Panc1 (cell line): ENCODE results near the gene ZC3H13. TPM values are rescaled to one million over a fixed set of nuclear protein-coding genes. Genes with fewer than 3 reads are reported as not detected.

Experiments
- ATAC-seq: fragments of 200-7000 bp; cut with Tn5 transposase; 2 replicates; pipeline ENCODE4 v1.9.1; 2020; ENCODE audit warnings: mild to moderate bottlenecking, moderate library complexity
- BruUV-seq: library from RNA; stranded (reverse); fragments of 400-500 nt; replicated peaks from 2 replicates; lab custom pipeline; 2021; lab: Mats Ljungman, UMichigan
- CTCF ChIA-PET: fragments of 300-600 bp; sonication (Branson Sonifier 250); formaldehyde crosslinking; loops from one replicate; lab custom pipeline; 2022; ENCODE audit warnings: antibody characterized with exemption; lab: Charles Lee
- POLR2A ChIA-PET: fragments of 300-600 bp; sonication (Branson Sonifier 250); formaldehyde crosslinking; loops from one replicate; lab custom pipeline; 2022; ENCODE audit warnings: antibody characterized with exemption; lab: Charles Lee
- DNase-seq: peaks from one replicate; pipeline ENCODE4 v3.0.0-alpha.2; 2010; ENCODE audit warnings: low read depth, low spot score
- H3K27ac ChIP-seq: 2 replicates; pipeline ENCODE4 v1.5.1; 2011; ENCODE audit warnings: mild to moderate bottlenecking, low read length, inconsistent platforms
- H3K27me3 ChIP-seq: fragments of 200-500 bp; sonication (Bioruptor generic); 2 replicates; pipeline ENCODE4 v1.6.0; 2014; ENCODE audit warnings: low read length, inconsistent platforms; ENCODE audit not compliant: control insufficient read depth, insufficient read depth
- H3K36me3 ChIP-seq: fragments of 200-500 bp; sonication (Bioruptor generic); 2 replicates; pipeline ENCODE4 v1.5.1; 2014; ENCODE audit warnings: inconsistent platforms, mild to moderate bottlenecking, low read length, moderate library complexity; ENCODE audit not compliant: control insufficient read depth, insufficient read depth
- H3K4me1 ChIP-seq: 2 replicates; pipeline ENCODE4 v1.5.1; 2011; ENCODE audit warnings: inconsistent platforms, mild to moderate bottlenecking, low read length, moderate library complexity; ENCODE audit not compliant: control insufficient read depth, insufficient read depth
- H3K4me3 ChIP-seq, 2 experiments: 2 replicates each; pipeline ENCODE4 v1.5.1; 2011 to 2012; ENCODE audit warnings: low read depth in 2 of 2, low read length in 2 of 2, mild to moderate bottlenecking in 2 of 2, inconsistent platforms in 1 of 2, moderate library complexity in 1 of 2
- H3K9me3 ChIP-seq: fragments of 200-500 bp; sonication (Bioruptor generic); 2 replicates; pipeline ENCODE4 v1.5.1; 2014; ENCODE audit warnings: low read depth, mild to moderate bottlenecking, inconsistent platforms, low read length, moderate library complexity; ENCODE audit not compliant: control insufficient read depth, insufficient read depth
- POLR2AphosphoS5 ChIP-seq: IDR thresholded peaks from 2 replicates; pipeline ENCODE4 v1.6.1; 2012; ENCODE audit warnings: mild to moderate bottlenecking, low read depth, low read length, moderate library complexity
- SIN3A ChIP-seq: IDR thresholded peaks from 2 replicates; pipeline ENCODE4 v1.6.1; 2012; ENCODE audit warnings: low read depth, mild to moderate bottlenecking, low read length, moderate library complexity, borderline replicate concordance; ENCODE audit not compliant: insufficient read depth
- TCF7L2 ChIP-seq: IDR thresholded peaks from 2 replicates; pipeline ENCODE4 v1.6.1; 2011; ENCODE audit warnings: mild to moderate bottlenecking, low read depth, low read length, inconsistent platforms
- in situ Hi-C: cut with HindIII; loops from 2 replicates; pipeline ENCODE4 v1.10.0; 2016; ENCODE audit warnings: low sequenced_read_pairs, low pct_unique_long_range_greater_than_20kb
- intact Hi-C: fragments of 100-400 bp; cut with micrococcal nuclease; formaldehyde crosslinking; loops from one replicate; pipeline ENCODE4 v1.10.0; 2022; ENCODE audit not compliant: unreplicated experiment
- total RNA-seq: library from RNA; stranded (reverse); gene quantifications from one replicate; pipeline ENCODE4 v1.2.1, GENCODE V29; 2021; ENCODE audit not compliant: unreplicated experiment
- TF ChIP-seq, protein P1 (sequence below): fragments of 450-650 bp; IDR thresholded peaks from 2 replicates; pipeline ENCODE4 v1.5.1; 2017; ENCODE audit warnings: mild to moderate bottlenecking
- TF ChIP-seq, protein P2 (sequence below), 2 experiments: IDR thresholded peaks; 2 replicates each; pipeline ENCODE4 v1.6.1; 2011 to 2012; ENCODE audit warnings: low read depth in 2 of 2, control low read depth in 1 of 2, low read length in 1 of 2, mild to moderate bottlenecking in 1 of 2, moderate library complexity in 1 of 2; ENCODE audit not compliant: insufficient read depth in 1 of 2

Gene ZC3H13
- total RNA-seq, 1 experiment from 2014 or later, result 25.3 TPM

DNA sequence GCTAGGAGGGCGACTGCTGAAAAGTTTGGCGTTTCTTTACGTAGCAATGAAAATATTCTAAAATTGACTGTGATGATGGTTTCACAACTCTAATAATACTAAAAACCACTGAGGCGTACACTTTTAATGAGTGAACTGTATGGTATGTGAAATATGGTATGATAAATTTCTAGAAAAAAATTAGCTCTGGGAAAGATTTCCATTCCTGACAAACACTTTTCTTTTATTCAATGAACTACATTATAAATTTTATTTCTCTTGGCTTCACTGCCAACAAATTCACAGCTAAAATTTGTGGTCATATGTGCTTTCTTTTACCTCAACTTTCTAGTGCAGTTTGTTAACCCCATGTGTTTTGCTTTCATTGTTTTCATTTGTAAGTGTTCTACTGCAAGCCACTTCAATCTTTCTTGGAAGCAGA, 11.1 kb downstream of the ZC3H13 start:
- H3K27me3 ChIP-seq, result no peaks in the 10 kb centered on the region
- in situ Hi-C loops, result no loop called here
- H3K9me3 ChIP-seq, result no peaks in the 10 kb centered on the region
- TF ChIP-seq, protein P1, sequence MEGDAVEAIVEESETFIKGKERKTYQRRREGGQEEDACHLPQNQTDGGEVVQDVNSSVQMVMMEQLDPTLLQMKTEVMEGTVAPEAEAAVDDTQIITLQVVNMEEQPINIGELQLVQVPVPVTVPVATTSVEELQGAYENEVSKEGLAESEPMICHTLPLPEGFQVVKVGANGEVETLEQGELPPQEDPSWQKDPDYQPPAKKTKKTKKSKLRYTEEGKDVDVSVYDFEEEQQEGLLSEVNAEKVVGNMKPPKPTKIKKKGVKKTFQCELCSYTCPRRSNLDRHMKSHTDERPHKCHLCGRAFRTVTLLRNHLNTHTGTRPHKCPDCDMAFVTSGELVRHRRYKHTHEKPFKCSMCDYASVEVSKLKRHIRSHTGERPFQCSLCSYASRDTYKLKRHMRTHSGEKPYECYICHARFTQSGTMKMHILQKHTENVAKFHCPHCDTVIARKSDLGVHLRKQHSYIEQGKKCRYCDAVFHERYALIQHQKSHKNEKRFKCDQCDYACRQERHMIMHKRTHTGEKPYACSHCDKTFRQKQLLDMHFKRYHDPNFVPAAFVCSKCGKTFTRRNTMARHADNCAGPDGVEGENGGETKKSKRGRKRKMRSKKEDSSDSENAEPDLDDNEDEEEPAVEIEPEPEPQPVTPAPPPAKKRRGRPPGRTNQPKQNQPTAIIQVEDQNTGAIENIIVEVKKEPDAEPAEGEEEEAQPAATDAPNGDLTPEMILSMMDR, result no peak
- TF ChIP-seq TCF7L2 (no peak), POLR2AphosphoS5 (no peak), SIN3A (no peak)
- TF ChIP-seq, protein P2, sequence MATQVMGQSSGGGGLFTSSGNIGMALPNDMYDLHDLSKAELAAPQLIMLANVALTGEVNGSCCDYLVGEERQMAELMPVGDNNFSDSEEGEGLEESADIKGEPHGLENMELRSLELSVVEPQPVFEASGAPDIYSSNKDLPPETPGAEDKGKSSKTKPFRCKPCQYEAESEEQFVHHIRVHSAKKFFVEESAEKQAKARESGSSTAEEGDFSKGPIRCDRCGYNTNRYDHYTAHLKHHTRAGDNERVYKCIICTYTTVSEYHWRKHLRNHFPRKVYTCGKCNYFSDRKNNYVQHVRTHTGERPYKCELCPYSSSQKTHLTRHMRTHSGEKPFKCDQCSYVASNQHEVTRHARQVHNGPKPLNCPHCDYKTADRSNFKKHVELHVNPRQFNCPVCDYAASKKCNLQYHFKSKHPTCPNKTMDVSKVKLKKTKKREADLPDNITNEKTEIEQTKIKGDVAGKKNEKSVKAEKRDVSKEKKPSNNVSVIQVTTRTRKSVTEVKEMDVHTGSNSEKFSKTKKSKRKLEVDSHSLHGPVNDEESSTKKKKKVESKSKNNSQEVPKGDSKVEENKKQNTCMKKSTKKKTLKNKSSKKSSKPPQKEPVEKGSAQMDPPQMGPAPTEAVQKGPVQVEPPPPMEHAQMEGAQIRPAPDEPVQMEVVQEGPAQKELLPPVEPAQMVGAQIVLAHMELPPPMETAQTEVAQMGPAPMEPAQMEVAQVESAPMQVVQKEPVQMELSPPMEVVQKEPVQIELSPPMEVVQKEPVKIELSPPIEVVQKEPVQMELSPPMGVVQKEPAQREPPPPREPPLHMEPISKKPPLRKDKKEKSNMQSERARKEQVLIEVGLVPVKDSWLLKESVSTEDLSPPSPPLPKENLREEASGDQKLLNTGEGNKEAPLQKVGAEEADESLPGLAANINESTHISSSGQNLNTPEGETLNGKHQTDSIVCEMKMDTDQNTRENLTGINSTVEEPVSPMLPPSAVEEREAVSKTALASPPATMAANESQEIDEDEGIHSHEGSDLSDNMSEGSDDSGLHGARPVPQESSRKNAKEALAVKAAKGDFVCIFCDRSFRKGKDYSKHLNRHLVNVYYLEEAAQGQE (IDR thresholded peaks at IDR 0.05; ENCODE audit: insufficient read depth in 1 of 2, low read depth in 2 of 2, low read length in 1 of 2), result no peak
- peaks cover 5% of the 10 kb centered on the region; the same call in 1 of the 2 replicates for H3K4me1 ChIP-seq
- DNase-seq (no peak), ATAC-seq (no peak)
- H3K27ac ChIP-seq, result no peak overlapping the region
- POLR2A ChIA-PET, result no interaction called here
- BruUV-seq, result no TSS peak
- no peak overlapping the region for H3K4me3 ChIP-seq
- CTCF ChIA-PET, result no interaction called here
- intact Hi-C loops, result no loop called here
- no peaks in the 10 kb centered on the region; the same call in 1 of the 2 replicates for H3K36me3 ChIP-seq

DNA sequence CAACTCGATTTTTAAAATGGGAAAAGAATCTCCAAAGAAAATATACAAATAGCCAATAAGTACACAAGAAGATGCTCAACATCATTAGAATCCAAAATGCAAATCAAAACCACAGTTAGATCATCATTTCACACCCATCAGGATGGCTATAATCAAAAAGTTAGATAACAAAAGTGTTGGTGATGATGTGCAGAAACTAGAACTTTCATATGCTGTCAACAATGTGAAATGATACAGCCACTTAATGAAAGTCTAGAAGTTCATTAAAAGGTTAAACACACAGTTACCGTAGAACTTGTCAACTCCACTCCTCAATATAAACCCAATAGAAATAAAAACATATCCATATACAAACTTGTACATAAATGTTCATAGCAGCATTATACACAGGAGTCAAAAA, 11.8 kb downstream of the ZC3H13 start:
- DNase-seq (no peak), ATAC-seq (no peak)
- no TSS peak for BruUV-seq
- TF ChIP-seq POLR2AphosphoS5, result no peak
- TF ChIP-seq, protein P2 (IDR thresholded peaks at IDR 0.05; ENCODE audit: insufficient read depth in 1 of 2, low read depth in 2 of 2, low read length in 1 of 2), result no peak
- no peak for TF ChIP-seq TCF7L2
- TF ChIP-seq, protein P1, result no peak
- Histone ChIP-seq H3K9me3 (no peaks in the 10 kb centered on the region), H3K27ac (no peak overlapping the region), H3K36me3 (no peaks in the 10 kb centered on the region; the same call in 1 of the 2 replicates), H3K4me1 (peaks cover 5% of the 10 kb centered on the region; the same call in 1 of the 2 replicates), H3K4me3 (no peak overlapping the region), H3K27me3 (no peaks in the 10 kb centered on the region)
- ChIA-PET POLR2A (no interaction called here), CTCF (no interaction called here)
- intact Hi-C loops, result no loop called here
- in situ Hi-C loops, result no loop called here
